DOHH2 (cell line): ENCODE measurements around the gene PPCDC.

Experiments used
- H3F3A ChIP-seq: fragments of 200-600 bp; sonication (generic), shearing (Covaris generic); 2 replicates; pipeline ENCODE4 v1.6.0; 2016; ENCODE audit warnings: antibody characterized with exemption, mild to moderate bottlenecking; ENCODE audit not compliant: control insufficient read depth, insufficient read depth
- H3K27ac ChIP-seq: fragments of 200-600 bp; sonication (generic); 2 replicates; pipeline ENCODE4 v1.5.1; 2014; ENCODE audit warnings: low read depth, mild to moderate bottlenecking, low read length, moderate library complexity
- H3K27me3 ChIP-seq: fragments of 200-600 bp; sonication (generic); 2 replicates; pipeline ENCODE4 v1.6.1; 2014; ENCODE audit warnings: mild to moderate bottlenecking, low read length, mixed read lengths; ENCODE audit not compliant: control insufficient read depth
- H3K36me3 ChIP-seq: fragments of 200-600 bp; sonication (generic); 2 replicates; pipeline ENCODE4 v1.6.1; 2014; ENCODE audit warnings: mild to moderate bottlenecking, low read length, moderate library complexity, mixed read lengths; ENCODE audit not compliant: control insufficient read depth
- H3K4me1 ChIP-seq: fragments of 200-600 bp; sonication (generic); 2 replicates; pipeline ENCODE4 v1.6.1; 2014; ENCODE audit warnings: mild to moderate bottlenecking, low read length, mixed read lengths; ENCODE audit not compliant: control insufficient read depth
- H3K4me2 ChIP-seq: fragments of 200-600 bp; sonication (generic); 2 replicates; pipeline ENCODE4 v1.6.0; 2014; ENCODE audit warnings: mild to moderate bottlenecking, low read length, moderate library complexity
- H3K4me3 ChIP-seq: fragments of 200-600 bp; sonication (generic); 2 replicates; pipeline ENCODE4 v1.5.1; 2014; ENCODE audit warnings: mild to moderate bottlenecking, low read length, mixed read lengths
- H3K79me2 ChIP-seq: fragments of 200-600 bp; sonication (generic); 2 replicates; pipeline ENCODE4 v1.6.1; 2014; ENCODE audit warnings: mild to moderate bottlenecking, low read length, mixed read lengths; ENCODE audit not compliant: control insufficient read depth
- H3K9me2 ChIP-seq: fragments of 200-600 bp; sonication (generic); replicated peaks from 2 replicates; pipeline ENCODE4 v1.6.1; 2014; ENCODE audit warnings: mild to moderate bottlenecking, low read length, mixed read lengths; ENCODE audit not compliant: control insufficient read depth
- H3K9me3 ChIP-seq: fragments of 200-600 bp; sonication (generic); 2 replicates; pipeline ENCODE4 v1.6.1; 2014; ENCODE audit warnings: antibody characterized with exemption, low read length, mixed read lengths; ENCODE audit not compliant: control insufficient read depth, insufficient read depth
- H4K20me1 ChIP-seq: fragments of 200-600 bp; sonication (generic); 2 replicates; pipeline ENCODE4 v1.6.0; 2014; ENCODE audit warnings: low read depth, mild to moderate bottlenecking, antibody characterized with exemption, low read length, moderate library complexity; ENCODE audit not compliant: control insufficient read depth, insufficient read depth
- EZH2phosphoT487 ChIP-seq: fragments of 200-600 bp; sonication (generic); IDR thresholded peaks from 2 replicates; pipeline ENCODE4 v1.6.1; 2017; ENCODE audit warnings: borderline replicate concordance, mild to moderate bottlenecking, antibody characterized with exemption, low read length, moderate library complexity, mixed read lengths
- TF ChIP-seq, protein P1 (sequence below): fragments of 200-600 bp; sonication (generic); IDR thresholded peaks from one replicate; pipeline ENCODE4 v1.5.1; 2014; ENCODE audit warnings: antibody characterized with exemption, mild to moderate bottlenecking, low read depth, low read length; ENCODE audit not compliant: poor library complexity, severe bottlenecking

The PPCDC gene

DNA sequence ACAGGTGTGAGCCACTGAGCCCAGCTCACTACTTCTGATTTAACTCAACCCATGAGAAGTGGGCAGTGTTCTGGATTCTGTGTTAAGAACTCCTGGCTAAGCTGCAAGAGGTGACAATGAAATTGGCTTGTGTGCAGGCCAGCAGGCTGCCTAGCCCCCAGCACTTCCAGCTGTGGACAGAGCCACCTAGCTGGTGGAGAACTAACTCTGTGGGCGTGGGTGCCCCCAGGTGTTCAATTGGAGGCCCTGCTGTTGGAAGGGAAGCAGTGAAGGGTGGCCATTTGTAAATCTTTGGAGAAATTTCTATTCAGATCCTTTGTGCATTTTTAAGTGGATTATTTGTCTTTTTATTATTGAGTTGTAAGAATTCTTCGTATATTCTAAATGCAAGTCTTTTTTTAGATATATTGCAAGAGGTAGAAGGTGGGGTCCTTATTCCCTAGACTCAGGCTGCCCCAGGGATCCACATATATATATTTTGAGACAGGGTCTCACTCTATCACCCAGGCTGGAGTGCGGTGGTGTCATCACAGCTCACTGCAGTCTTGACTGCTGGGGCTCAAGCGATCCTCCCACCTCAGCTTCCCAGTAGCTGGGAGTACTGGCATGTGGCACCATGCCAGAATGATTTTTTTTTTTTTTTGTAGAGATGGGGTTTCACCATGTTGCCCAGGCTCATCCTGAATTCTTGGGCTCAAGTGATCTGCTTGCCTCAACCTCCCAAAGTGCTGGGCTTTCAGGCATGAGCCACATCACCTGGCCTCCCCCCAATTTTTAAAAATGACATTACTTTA lies 35.2 kb upstream of the PPCDC start:
- Histone ChIP-seq H3K36me3 (no peaks in the 10 kb centered on the region), H3K79me2 (no peaks in the 10 kb centered on the region), H3F3A (peaks cover 5% of the 10 kb centered on the region), H3K9me3 (no peaks in the 10 kb centered on the region), H3K27me3 (peaks cover 13% of the 10 kb centered on the region), H3K4me3 (no peak overlapping the region), H3K27ac (no peak overlapping the region), H3K4me2 (no peak overlapping the region), H3K4me1 (peaks cover 22% of the 10 kb centered on the region), H4K20me1 (no peaks in the 10 kb centered on the region), H3K9me2 (no peaks in the 10 kb centered on the region)
- TF ChIP-seq, protein P1, sequence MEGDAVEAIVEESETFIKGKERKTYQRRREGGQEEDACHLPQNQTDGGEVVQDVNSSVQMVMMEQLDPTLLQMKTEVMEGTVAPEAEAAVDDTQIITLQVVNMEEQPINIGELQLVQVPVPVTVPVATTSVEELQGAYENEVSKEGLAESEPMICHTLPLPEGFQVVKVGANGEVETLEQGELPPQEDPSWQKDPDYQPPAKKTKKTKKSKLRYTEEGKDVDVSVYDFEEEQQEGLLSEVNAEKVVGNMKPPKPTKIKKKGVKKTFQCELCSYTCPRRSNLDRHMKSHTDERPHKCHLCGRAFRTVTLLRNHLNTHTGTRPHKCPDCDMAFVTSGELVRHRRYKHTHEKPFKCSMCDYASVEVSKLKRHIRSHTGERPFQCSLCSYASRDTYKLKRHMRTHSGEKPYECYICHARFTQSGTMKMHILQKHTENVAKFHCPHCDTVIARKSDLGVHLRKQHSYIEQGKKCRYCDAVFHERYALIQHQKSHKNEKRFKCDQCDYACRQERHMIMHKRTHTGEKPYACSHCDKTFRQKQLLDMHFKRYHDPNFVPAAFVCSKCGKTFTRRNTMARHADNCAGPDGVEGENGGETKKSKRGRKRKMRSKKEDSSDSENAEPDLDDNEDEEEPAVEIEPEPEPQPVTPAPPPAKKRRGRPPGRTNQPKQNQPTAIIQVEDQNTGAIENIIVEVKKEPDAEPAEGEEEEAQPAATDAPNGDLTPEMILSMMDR = peak; percentile 82
- no peak for TF ChIP-seq EZH2phosphoT487

DNA sequence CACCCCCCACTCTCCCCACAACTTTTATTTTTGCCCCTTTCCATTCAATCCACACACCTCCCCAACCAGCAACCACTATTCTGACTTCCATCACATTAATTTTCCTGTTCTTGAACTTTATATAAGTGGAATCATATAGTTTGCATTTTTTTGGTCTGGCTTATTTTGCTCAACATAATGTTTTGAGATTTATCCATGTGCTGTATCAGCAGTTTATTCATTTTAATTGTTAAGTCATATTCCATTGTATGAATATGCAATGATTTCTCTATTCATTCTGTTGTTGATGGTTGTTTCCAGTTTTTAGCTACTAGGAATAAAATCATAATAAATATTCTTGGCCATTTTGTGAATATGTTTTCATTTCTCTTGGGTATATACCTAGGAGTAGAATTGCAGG lies 33.9 kb upstream of the PPCDC start:
- Histone ChIP-seq H3K27me3 (peaks cover 13% of the 10 kb centered on the region), H3K36me3 (no peaks in the 10 kb centered on the region)
- TF ChIP-seq, protein P1 = no peak
- no peak for TF ChIP-seq EZH2phosphoT487

DNA sequence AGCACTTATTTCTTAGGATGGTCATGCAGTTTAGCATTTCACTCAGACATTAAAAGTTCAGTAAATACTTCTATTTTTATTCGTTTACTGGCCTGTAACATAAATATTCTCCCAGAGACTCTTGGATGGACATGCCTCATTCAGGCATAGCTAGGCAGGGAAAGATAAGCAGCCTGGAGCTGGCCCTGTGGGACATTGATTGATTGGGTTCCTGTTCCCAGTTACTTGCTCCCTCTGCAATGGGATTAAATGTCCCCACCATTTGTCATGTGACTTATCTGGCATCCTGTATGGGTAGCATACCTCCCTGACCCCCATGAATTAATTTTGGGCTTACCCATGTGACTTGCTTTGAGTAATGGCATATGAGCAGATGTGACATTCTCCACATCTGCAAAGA lies 30.8 kb upstream of the PPCDC start:
- H3K36me3 ChIP-seq = no peaks in the 10 kb centered on the region
- no peaks in the 10 kb centered on the region for H3K9me2 ChIP-seq
- peaks cover 44% of the 10 kb centered on the region for H3K4me1 ChIP-seq
- peaks cover 5% of the 10 kb centered on the region for H3F3A ChIP-seq
- no peak overlapping the region for H3K4me2 ChIP-seq
- no peaks in the 10 kb centered on the region; the same call in 1 of the 2 replicates for H4K20me1 ChIP-seq
- no peaks in the 10 kb centered on the region for H3K9me3 ChIP-seq
- no peak overlapping the region for H3K4me3 ChIP-seq
- TF ChIP-seq, protein P1 = no peak
- TF ChIP-seq EZH2phosphoT487 = no peak
- H3K27me3 ChIP-seq = peaks cover 8% of the 10 kb centered on the region
- H3K79me2 ChIP-seq = no peaks in the 10 kb centered on the region
- H3K27ac ChIP-seq = no peak overlapping the region

More for the DNA sequence above, 33.9 kb upstream of the PPCDC start:
- no peak overlapping the region for H3K27ac ChIP-seq
- H3K4me3 ChIP-seq = no peak overlapping the region
- no peak overlapping the region for H3K4me2 ChIP-seq
- H3K9me2 ChIP-seq = no peaks in the 10 kb centered on the region
- no peaks in the 10 kb centered on the region for H3K9me3 ChIP-seq
- H3F3A ChIP-seq = peaks cover 5% of the 10 kb centered on the region
- H3K79me2 ChIP-seq = no peaks in the 10 kb centered on the region
- no peaks in the 10 kb centered on the region for H4K20me1 ChIP-seq
- peaks cover 22% of the 10 kb centered on the region for H3K4me1 ChIP-seq
